IPS-NIHi7 (cell line): ENCODE measurements around the gene KRTAP10-1.
"Not testable (repeated sequence)": the region's sequence is repeated elsewhere in the genome, so short reads cannot be mapped to it uniquely, and the experiment has no call there.

Experiments
- DNase-seq: peaks from one replicate; pipeline ENCODE4 v3.0.0; 2012; ENCODE audit warnings: mixed read lengths; ENCODE audit errors: extremely low spot score

KRTAP10-1 gene

DNA sequence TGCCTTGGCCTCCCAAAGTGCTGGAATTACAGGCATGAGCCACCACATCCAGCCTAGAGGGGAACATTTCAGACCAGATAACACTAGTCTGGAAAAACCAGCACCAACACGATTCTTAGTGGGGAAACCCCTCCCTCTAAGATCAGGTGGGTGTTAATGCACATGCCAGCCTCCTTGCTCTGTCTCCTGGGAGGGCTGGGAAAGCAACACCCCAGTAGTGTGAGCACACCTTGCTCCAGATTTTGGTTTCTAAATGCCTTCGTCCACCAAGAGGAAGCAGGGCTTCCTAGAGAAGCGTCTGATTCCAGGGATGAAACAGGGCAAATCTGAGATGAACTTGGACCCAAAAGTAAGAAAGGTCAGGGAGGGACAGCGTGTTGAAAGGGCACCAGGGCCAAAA, 31.3 kb upstream of the KRTAP10-1 start:
- no peak for DNase-seq

- no peak for DNase-seq
These were observed 30.0 kb upstream of the KRTAP10-1 start for GRCh38 chr21:44569861-44570517.

DNA sequence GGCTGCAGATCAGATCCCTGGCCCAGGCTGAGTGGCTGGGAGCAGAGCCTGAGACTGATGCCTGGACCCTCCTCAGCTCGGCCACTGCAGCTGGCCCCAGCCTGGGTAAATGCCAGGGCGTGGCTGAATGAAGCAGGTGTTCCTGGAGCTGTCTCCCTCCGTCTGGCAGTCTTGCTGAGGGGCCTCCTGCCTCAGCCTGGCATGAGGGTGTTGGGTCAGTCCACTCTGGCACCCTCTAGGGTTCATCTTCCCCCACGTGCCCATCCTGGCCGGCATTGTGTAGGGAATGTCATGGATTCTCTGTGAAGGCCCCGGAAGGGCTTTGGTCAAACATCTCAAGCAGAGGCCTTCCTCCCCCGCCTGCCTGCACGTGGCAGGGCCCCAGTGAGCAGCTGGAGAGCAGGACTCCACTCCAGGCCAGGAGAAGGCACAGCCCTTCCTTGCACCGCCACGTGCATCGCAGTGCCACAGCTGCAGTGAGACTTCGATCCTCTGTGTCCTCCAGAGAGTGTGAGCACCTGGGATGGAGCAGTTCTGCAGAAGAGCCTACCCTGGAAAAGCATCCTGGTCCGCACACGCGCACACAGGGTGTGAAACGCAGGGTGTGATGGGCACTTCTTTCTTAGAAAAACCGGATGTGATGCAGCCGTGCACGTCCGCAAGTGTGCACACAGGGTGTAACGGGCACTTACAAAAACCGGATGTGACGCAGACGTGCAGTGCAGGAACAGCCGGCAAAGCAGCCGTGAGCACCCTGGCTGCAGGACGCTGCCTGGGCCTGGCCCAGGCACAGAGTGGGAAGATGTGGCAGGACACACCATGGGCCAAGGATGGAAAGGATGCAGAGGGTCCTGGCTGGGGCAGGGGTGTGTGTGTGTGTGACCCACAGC, 28.9 kb upstream of the KRTAP10-1 start:
- no peak for DNase-seq

GRCh38 chr21:44568261-44568660, 28.3 kb upstream of the KRTAP10-1 start:
- DNase-seq = no peak

DNA sequence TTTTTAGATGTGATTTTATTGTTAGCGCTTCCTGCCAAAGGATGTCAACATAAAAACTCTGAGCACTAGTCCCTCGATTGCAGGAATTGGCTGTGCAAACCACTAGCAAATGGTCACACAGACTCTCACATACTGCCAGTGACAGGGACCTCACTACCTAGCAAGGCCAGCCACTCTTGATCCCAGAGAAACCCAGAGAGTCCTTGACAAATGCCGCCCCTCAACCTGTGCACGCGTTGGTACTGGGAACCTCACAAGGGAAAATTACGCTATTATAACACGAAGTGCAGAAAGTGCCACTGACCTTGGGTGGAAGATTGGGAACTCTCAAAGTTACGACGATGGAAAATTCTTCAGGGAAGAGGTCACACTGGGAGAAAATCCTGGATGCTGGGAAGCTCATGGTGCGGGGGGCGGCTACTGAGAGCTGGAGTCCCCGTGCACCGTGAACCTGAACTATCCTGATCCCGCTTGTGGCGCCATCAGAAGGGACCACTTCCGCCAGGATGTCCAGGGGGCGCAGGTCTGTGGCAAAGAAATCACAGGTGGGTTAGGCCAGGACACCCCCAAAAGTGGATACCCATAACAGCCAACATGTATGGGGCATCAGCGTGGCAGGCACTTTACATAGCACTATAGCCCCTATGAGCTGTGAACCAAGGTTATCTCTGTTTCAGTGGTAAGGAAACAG, 27.6 kb upstream of the KRTAP10-1 start:
- no peak for DNase-seq

DNA sequence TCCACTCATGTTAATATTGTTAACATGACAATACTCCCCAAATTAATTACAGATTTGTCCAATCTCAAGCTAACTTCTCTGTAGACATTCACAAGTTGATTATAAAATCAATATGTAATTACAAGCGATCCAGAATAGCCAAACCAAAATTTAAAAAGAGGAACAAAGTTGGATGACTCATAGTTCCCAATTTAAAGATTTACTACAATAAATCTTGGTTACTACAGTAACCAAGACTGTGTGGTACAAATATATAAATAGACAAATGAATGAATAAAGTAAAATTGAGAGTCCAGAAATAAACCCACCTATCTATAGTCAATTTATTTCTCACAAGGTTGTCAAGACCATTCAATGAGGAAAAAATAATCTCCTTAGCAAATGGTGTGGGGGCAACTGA, 26.4 kb upstream of the KRTAP10-1 start:
- DNase-seq = no peak

GRCh38 chr21:44564886-44565598, 25.0 kb upstream of the KRTAP10-1 start:
- DNase-seq = no peak

GRCh38 chr21:44564099-44564498, 24.1 kb upstream of the KRTAP10-1 start:
- no peak for DNase-seq

GRCh38 chr21:44558695-44559094, 18.7 kb upstream of the KRTAP10-1 start, which contains the start of gene KRTAP10-3:
KRTAP10-3 (minus strand) TSS chr21:44558795; CDS start chr21:44558715, 80 bp downstream.
- no peak for DNase-seq

DNA sequence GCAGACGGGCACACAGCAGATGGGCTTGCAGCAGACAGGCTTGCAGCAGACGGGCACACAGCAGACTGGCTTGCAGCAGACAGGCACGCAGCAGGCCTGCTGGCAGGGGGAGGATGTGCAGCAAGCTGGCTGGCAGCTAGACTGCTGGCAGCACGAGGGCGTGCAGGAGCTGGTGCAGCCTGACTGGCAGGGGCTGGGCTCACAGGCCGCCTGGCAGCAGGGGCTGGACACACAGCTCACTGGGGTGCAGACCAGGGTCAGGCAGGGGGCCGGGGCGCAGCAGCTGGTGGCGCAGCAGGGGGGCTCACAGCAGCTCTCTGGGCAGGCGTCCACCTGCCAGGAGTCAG, 18.3 kb upstream of the KRTAP10-1 start:
- not testable (repeated sequence) for DNase-seq

GRCh38 chr21:44557491-44558328, 17.7 kb upstream of the KRTAP10-1 start:
- DNase-seq = no peak

DNA sequence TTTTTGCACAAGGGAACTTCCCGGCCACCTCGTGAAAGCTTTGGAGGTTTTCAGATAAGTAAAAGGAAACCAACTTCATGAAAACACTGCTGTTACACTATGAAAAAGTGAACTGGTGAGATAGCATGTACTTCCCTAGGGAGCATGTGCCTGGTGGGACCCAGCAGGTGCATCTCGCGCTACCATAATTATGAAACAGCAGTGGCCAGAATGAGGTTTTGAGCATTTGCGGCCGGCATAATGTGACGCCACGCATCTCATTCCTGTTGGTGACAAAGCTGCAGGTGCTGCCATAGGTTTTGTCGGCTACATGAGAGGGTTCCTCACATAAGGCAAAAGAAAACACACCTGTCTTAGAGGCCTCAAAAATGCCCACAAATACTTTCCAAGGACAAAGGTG, 16.9 kb upstream of the KRTAP10-1 start:
- DNase-seq = no peak

DNA sequence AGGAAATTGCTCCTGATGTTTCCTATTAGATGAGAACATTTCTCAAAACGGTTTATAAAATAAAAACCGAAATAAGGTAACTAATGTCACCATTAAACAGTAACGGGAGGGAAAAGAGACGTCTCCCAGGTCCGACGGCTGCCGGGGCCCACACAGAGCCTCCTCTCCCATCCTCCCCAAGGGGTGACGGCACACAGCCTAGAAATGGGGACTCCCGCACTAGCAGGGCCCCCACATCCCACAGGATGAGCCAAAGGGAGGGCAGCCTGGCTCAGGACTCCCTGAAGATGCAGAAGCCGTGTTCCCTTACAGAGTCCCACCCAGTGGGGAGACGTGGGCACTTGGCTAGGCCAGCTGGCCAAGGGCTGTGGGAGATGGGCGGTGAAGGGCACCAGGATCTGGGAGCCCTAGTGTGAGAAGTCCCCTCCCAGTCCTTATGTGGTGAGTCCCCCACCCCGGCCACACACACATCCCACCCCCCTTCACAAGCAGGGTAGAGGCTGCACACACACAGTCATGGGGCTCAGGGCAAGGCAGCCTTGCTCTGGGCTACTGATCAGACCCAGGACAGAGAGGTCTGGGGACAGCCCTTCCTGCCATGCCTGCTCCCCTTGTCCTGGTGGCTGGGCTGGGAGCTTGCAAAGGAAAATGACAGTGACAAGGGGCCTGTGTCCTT, 15.3 kb upstream of the KRTAP10-1 start:
- no peak for DNase-seq

DNA sequence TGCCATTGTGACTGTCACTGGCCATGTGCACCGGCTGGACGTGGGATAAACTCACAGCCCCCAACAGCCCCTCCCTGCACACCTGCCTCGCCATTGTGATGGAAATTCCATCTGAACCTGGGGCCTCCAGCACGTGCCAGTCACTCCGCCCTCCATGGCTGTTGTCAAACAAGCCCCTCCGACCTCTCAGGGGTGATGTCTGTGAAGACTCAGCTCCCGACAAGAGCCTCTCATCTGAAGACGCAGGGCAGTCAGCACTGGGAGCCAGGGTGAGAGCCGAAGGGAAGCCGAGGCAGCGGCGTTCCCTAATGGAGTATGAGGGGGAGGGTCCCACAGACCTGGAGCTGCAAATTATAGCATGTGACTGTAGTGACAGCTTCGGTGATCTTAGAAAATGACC, 12.7 kb upstream of the KRTAP10-1 start:
- no peak for DNase-seq

GRCh38 chr21:44552136-44552535, 12.1 kb upstream of the KRTAP10-1 start:
- DNase-seq = peak; percentile 5

GRCh38 chr21:44551340-44551961, 11.5 kb upstream of the KRTAP10-1 start, which contains the start of gene KRTAP10-2:
KRTAP10-2 (minus strand) TSS chr21:44551505; CDS start chr21:44551458, 47 bp downstream.
- DNase-seq = peak; percentile 7

DNA sequence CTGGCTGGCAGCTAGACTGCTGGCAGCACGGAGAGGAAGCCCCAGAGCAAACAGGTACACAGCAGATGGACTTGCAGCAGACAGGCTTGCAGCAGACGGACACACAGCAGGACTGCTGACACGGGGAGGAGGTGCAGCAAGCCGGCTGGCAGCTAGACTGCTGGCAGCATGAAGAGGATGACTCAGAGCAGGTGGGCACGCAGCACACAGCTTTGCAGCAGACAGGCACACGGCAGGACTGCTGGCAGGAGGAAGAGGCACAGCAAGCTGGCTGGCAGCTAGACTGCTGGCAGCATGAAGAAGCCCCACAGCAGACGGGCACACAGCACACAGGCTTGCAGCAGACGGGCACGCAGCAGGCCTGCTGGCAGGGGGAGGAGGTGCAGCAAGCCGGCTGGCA, 10.8 kb upstream of the KRTAP10-1 start:
- peak; percentile 1 for DNase-seq

GRCh38 chr21:44550285-44550684, 10.3 kb upstream of the KRTAP10-1 start:
- peak; percentile 13 for DNase-seq

DNA sequence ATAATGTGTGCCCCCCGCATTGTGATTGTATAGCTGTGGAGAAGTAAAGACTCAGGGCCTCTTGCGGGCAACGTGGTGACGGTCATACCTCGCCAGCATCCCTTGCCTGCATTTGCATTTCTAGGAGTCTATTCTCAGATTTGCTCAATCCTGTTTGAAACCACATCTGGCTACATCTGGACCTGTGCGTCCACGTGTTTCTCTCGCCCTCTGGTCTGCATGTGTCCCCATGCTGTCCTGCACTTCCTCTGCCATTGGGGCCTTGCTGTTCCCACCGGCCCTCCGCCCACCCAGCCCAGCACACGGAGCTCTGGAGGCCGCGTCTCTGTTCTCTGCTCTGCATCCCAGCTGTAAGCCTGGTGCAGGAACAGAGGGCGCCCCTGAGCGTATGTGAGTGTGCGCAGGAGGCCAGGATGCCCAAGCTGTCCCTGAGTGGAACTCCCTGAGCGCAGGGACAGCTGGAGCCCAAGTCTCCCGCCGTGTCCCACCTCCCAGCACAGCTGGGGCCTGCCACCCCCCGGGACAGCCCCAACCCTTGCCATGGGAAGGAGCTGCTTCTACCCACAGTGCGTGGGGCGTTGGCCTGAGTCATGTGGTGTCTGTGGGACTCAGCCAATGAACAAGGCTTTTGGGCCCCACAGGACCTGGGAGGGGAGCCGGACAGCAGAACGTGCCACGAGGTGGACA, 9.7 kb upstream of the KRTAP10-1 start:
- DNase-seq = peak; percentile 15
